GM18861 (cell line): ENCODE measurements around the gene CNFN.

Experiments
- ATAC-seq: cut with Tn5 transposase; IDR thresholded peaks from one replicate; pipeline ENCODE4 v1.9.1; 2021; ENCODE audit not compliant: unreplicated experiment

The CNFN gene

GRCh38 chr19:42376177-42376555 lies 13.9 kb downstream of the CNFN start:
- ATAC-seq: no peak

- ATAC-seq: no peak
These were observed 14.5 kb downstream of the CNFN start for GRCh38 chr19:42375415-42376176.

- no peak for ATAC-seq
These were observed 15.2 kb downstream of the CNFN start for GRCh38 chr19:42374826-42375376.

- no peak for ATAC-seq
These were observed 19.4 kb downstream of the CNFN start for GRCh38 chr19:42370626-42371175.

- ATAC-seq: no peak
These were observed 20.0 kb downstream of the CNFN start for GRCh38 chr19:42370068-42370520.

- no peak for ATAC-seq
These were observed 20.5 kb downstream of the CNFN start for GRCh38 chr19:42369433-42370067.

GRCh38 chr19:42368765-42369164 lies 21.3 kb downstream of the CNFN start:
- no peak for ATAC-seq

GRCh38 chr19:42368360-42368759 lies 21.7 kb downstream of the CNFN start:
- no peak for ATAC-seq

- ATAC-seq: no peak
These were observed 22.2 kb downstream of the CNFN start for GRCh38 chr19:42367929-42368328.

- ATAC-seq: no peak
These were observed 23.4 kb downstream of the CNFN start for GRCh38 chr19:42366673-42367072.

GRCh38 chr19:42363614-42364346 lies 26.3 kb downstream of the CNFN start:
- ATAC-seq: no peak

GRCh38 chr19:42362891-42363440 lies 27.1 kb downstream of the CNFN start:
- ATAC-seq: no peak

- no peak for ATAC-seq
These were observed 27.8 kb downstream of the CNFN start for GRCh38 chr19:42362342-42362741.

- ATAC-seq: no peak
These were observed 28.6 kb downstream of the CNFN start for GRCh38 chr19:42361545-42361910.

- ATAC-seq: no peak
These were observed 29.1 kb downstream of the CNFN start for GRCh38 chr19:42360787-42361544.

- ATAC-seq: no peak
These were observed 32.8 kb downstream of the CNFN start for GRCh38 chr19:42357290-42357689.

GRCh38 chr19:42356686-42357085 lies 33.4 kb downstream of the CNFN start:
- ATAC-seq: no peak

GRCh38 chr19:42355896-42356295 lies 34.2 kb downstream of the CNFN start:
- no peak for ATAC-seq

GRCh38 chr19:42353341-42354015 lies 36.6 kb downstream of the CNFN start:
- no peak for ATAC-seq
